CD4-positive, alpha-beta T cell (primary cell): ENCODE data around the gene ARHGEF10L. TPM values are rescaled to one million over a fixed set of nuclear protein-coding genes. Genes with fewer than 3 reads are reported as not detected.

Experiments
- ATAC-seq: fragments of 200-7000 bp; cut with Tn5 transposase; one replicate; pipeline ENCODE4 v1.10.0; 2022; ENCODE audit warnings: mild to moderate bottlenecking; ENCODE audit not compliant: poor library complexity
- CTCF ChIA-PET: fragments of 350-600 bp; sonication (Branson Sonifier 250); formaldehyde crosslinking; loops from one replicate; lab custom pipeline; 2021; ENCODE audit warnings: antibody characterized with exemption, inconsistent platforms; lab: Charles Lee
- POLR2A ChIA-PET: fragments of 350-600 bp; sonication (Branson Sonifier 250); formaldehyde crosslinking; loops from one replicate; lab custom pipeline; 2021; ENCODE audit warnings: antibody characterized with exemption, inconsistent platforms; lab: Charles Lee
- DNase-seq, 14 experiments: peaks; one replicate each; pipeline ENCODE4 v3.0.0-alpha.2; 2013 to 2020; ENCODE audit warnings: mixed read lengths in 2 of 14
- H3K27ac ChIP-seq, 2 donors: one replicate each; pipeline versions ENCODE4 v1.5.1 to v1.7.0; 2013; ENCODE audit warnings: low read length in 2 of 2, low read depth in 1 of 2, mild to moderate bottlenecking in 1 of 2
- H3K27me3 ChIP-seq, 2 experiments: 1 replicate in 1 of 2; 2 replicates in 1 of 2; pipeline versions ENCODE4 v1.6.1 to v1.7.0; 2013; ENCODE audit warnings: low read length in 2 of 2, control low read depth in 1 of 2, mild to moderate bottlenecking in 1 of 2, moderate library complexity in 1 of 2; ENCODE audit not compliant: insufficient read depth in 2 of 2, control insufficient read depth in 1 of 2
- H3K36me3 ChIP-seq: one replicate; pipeline ENCODE4 v1.6.1; 2013; ENCODE audit warnings: low read length, control low read depth; ENCODE audit not compliant: insufficient read depth
- H3K4me1 ChIP-seq: one replicate; pipeline ENCODE4 v1.6.1; 2013; ENCODE audit warnings: low read length, control low read depth; ENCODE audit not compliant: insufficient read depth
- H3K4me3 ChIP-seq: one replicate; pipeline ENCODE4 v1.5.1; 2013; ENCODE audit warnings: mild to moderate bottlenecking, low read length, moderate library complexity
- H3K9me3 ChIP-seq, 2 experiments: 1 replicate in 1 of 2; 2 replicates in 1 of 2; pipeline versions ENCODE4 v1.6.1 to v1.7.0; 2013; ENCODE audit warnings: low read length in 2 of 2, mild to moderate bottlenecking in 2 of 2, control low read depth in 1 of 2, moderate library complexity in 1 of 2; ENCODE audit not compliant: control insufficient read depth in 1 of 2, insufficient read depth in 1 of 2
- H3K27ac Mint-ChIP-seq: one replicate; pipeline ENCODE4 v1.8.0; 2020; ENCODE audit warnings: mixed read lengths
- H3K27me3 Mint-ChIP-seq: one replicate; pipeline ENCODE4 v1.8.0; 2021; ENCODE audit warnings: mixed read lengths
- H3K36me3 Mint-ChIP-seq: one replicate; pipeline ENCODE4 v1.8.0; 2021; ENCODE audit warnings: low read depth, mixed read lengths
- H3K4me1 Mint-ChIP-seq: one replicate; pipeline ENCODE4 v1.8.0; 2021; ENCODE audit warnings: low read depth, mixed read lengths
- H3K4me3 Mint-ChIP-seq: one replicate; pipeline ENCODE4 v1.8.0; 2020; ENCODE audit warnings: mild to moderate bottlenecking, mixed read lengths
- H3K9me3 Mint-ChIP-seq: one replicate; pipeline ENCODE4 v1.8.0; 2020; ENCODE audit warnings: mixed read lengths
- intact Hi-C, 2 experiments: fragments of 100-400 bp; cut with DNase I in 1 of 2; cut with micrococcal nuclease in 1 of 2; formaldehyde crosslinking; loops; one replicate each; pipeline versions ENCODE4 v1.15.1 to v1.9.0; 2023 to 2025; cut with DNase I, micrococcal nuclease
- total RNA-seq, 174 experiments: library from RNA in 2 of 174; stranded (reverse) in 2 of 174; gene quantifications; one replicate each; pipeline ENCODE4 v1.2.3 and lab custom pipeline; 2021 to 2026
- TF ChIP-seq, protein P1 (sequence below): fragments of 200-600 bp; IDR thresholded peaks from one replicate; pipeline ENCODE4 v1.8.0; 2022; ENCODE audit warnings: antibody characterized with exemption, mild to moderate bottlenecking

ARHGEF10L gene
- total RNA-seq, 2 experiments from 2014 or later, result 0.11 to 0.22 TPM

DNA sequence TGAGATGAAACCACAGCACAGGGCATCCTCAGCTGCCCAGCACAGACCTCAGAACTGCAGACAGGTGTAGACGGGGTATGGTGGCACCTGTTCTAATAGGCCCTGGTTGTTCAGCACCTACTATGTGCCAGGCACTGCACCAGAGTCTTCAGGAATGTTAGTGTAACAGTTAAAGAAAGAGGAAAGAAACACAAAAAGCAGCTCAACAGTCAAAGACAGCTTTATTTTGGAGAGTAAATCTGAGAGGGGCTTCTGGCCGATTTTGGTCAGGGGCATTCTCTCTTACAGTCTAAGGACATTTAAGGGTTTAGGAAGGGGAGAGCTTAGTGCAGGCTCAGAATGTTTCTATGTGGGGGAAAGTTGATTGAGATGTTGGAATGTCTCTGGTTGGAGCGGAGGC lies 170.5 kb downstream of the ARHGEF10L start:
- no peak overlapping the region for H3K27ac ChIP-seq
- no peaks in the 10 kb centered on the region for H3K4me1 ChIP-seq
- Mint-ChIP-seq H3K27ac (no peak overlapping the region), H3K4me1 (no peaks in the 10 kb centered on the region), H3K36me3 (no peaks in the 10 kb centered on the region), H3K9me3 (no peaks in the 10 kb centered on the region), H3K27me3 (no peaks in the 10 kb centered on the region), H3K4me3 (no peak overlapping the region)
- no peak for DNase-seq
- no peaks in the 10 kb centered on the region for H3K36me3 ChIP-seq
- TF ChIP-seq, protein P1, sequence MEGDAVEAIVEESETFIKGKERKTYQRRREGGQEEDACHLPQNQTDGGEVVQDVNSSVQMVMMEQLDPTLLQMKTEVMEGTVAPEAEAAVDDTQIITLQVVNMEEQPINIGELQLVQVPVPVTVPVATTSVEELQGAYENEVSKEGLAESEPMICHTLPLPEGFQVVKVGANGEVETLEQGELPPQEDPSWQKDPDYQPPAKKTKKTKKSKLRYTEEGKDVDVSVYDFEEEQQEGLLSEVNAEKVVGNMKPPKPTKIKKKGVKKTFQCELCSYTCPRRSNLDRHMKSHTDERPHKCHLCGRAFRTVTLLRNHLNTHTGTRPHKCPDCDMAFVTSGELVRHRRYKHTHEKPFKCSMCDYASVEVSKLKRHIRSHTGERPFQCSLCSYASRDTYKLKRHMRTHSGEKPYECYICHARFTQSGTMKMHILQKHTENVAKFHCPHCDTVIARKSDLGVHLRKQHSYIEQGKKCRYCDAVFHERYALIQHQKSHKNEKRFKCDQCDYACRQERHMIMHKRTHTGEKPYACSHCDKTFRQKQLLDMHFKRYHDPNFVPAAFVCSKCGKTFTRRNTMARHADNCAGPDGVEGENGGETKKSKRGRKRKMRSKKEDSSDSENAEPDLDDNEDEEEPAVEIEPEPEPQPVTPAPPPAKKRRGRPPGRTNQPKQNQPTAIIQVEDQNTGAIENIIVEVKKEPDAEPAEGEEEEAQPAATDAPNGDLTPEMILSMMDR, result no peak
- ChIA-PET POLR2A (no interaction called here), CTCF (no interaction called here)
- intact Hi-C loops, result no loop called here
- H3K4me3 ChIP-seq, result no peak overlapping the region
- H3K9me3 ChIP-seq, result peaks cover 0 to 4% of the 10 kb centered on the region in 2 experiments
- no peaks in the 10 kb centered on the region for H3K27me3 ChIP-seq
- no peak for ATAC-seq

DNA sequence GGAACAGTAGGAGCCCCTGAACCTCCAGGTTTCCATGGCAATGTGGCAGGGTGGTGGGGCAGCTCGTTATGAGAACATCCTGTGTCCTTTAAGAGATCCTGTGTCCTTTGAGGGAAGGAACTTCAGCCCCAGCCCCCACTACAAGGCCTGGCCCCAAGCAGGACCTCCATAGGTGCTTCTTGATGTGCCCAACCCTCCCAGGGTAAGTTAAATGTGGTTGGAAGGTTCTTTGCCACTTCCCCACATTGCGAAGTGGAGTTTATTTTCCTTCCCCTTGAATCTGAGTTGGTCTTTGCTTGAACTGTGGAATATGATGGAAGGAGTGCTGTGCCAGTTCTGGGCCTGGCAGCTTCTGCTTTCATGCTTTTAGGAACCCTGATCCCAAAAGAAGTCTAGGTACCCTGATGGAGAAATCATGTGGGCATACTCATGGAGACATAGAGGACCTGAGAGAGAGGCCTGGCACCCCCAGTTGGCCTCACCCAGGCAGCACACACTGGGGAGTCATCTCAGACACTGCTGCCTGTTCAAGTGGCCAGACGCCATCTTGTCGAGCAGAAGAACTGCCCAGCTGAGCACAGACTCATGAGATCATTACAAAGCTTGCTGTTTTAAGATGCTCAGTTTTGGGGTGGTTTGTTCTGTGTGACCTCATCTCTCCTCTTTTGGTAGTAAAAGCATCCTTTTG lies 171.5 kb downstream of the ARHGEF10L start:
- no peak overlapping the region for H3K27ac Mint-ChIP-seq
- peaks cover 0 to 4% of the 10 kb centered on the region in 2 experiments for H3K9me3 ChIP-seq
- ChIA-PET CTCF (no interaction called here), POLR2A (no interaction called here)
- ATAC-seq, result no peak
- TF ChIP-seq, protein P1, result no peak
- H3K4me3 Mint-ChIP-seq, result no peak overlapping the region
- H3K9me3 Mint-ChIP-seq, result no peaks in the 10 kb centered on the region
- DNase-seq, result no peak
- H3K27me3 Mint-ChIP-seq, result peaks cover 4% of the 10 kb centered on the region
- H3K4me1 Mint-ChIP-seq, result no peaks in the 10 kb centered on the region
- H3K27me3 ChIP-seq, result no peaks in the 10 kb centered on the region
- H3K4me3 ChIP-seq, result no peak overlapping the region
- no peaks in the 10 kb centered on the region for H3K36me3 ChIP-seq
- no peaks in the 10 kb centered on the region for H3K4me1 ChIP-seq
- no peaks in the 10 kb centered on the region for H3K36me3 Mint-ChIP-seq
- H3K27ac ChIP-seq, result no peak overlapping the region
- intact Hi-C loops, result no loop called here

- CTCF ChIA-PET, result no interaction called here
- ATAC-seq (no peak), DNase-seq (no peak)
- intact Hi-C loops, result no loop called here
- H3K4me3 ChIP-seq, result no peak overlapping the region
- H3K36me3 Mint-ChIP-seq, result no peaks in the 10 kb centered on the region
- H3K27me3 Mint-ChIP-seq, result peaks cover 4% of the 10 kb centered on the region
- no peaks in the 10 kb centered on the region for H3K27me3 ChIP-seq
- no peak overlapping the region for H3K27ac Mint-ChIP-seq
- H3K27ac ChIP-seq, result no peak overlapping the region
- no peaks in the 10 kb centered on the region for H3K4me1 ChIP-seq
- no peak overlapping the region for H3K4me3 Mint-ChIP-seq
- peaks cover 0 to 4% of the 10 kb centered on the region in 2 experiments for H3K9me3 ChIP-seq
- TF ChIP-seq, protein P1, result no peak
- H3K9me3 Mint-ChIP-seq, result no peaks in the 10 kb centered on the region
- H3K4me1 Mint-ChIP-seq, result no peaks in the 10 kb centered on the region
- POLR2A ChIA-PET, result no interaction called here
- H3K36me3 ChIP-seq, result no peaks in the 10 kb centered on the region
Observed at GRCh38 chr1:17711577-17711910, 172.0 kb downstream of the ARHGEF10L start.
